Trophoblast cell (in vitro differentiated cells and primary cell): ENCODE measurements around the gene PARN.
A peak's percentile ranks its signal among the peaks of the same experiment; 100 is the strongest.

Source experiments
- DNase-seq, 2 donors: peaks; one replicate each; pipeline ENCODE4 v3.0.0-alpha.2; 2016
- H2AFZ ChIP-seq: 2 replicates; pipeline ENCODE4 v1.6.1; 2013; ENCODE audit warnings: low read length, moderate library complexity, mild to moderate bottlenecking; ENCODE audit not compliant: insufficient read depth, poor library complexity
- H2AK5ac ChIP-seq: 2 replicates; pipeline ENCODE4 v1.6.1; 2013; ENCODE audit warnings: mild to moderate bottlenecking, low read length
- H2BK120ac ChIP-seq: 2 replicates; pipeline ENCODE4 v1.6.1; 2013; ENCODE audit warnings: low read length, mild to moderate bottlenecking, moderate library complexity; ENCODE audit not compliant: insufficient read depth, poor library complexity
- H2BK12ac ChIP-seq: 2 replicates; pipeline ENCODE4 v1.6.1; 2013; ENCODE audit warnings: mild to moderate bottlenecking, low read length, moderate library complexity
- H2BK5ac ChIP-seq: 2 replicates; pipeline ENCODE4 v1.6.1; 2013; ENCODE audit warnings: low read length, low read depth, moderate library complexity, mild to moderate bottlenecking; ENCODE audit not compliant: poor library complexity
- H3K14ac ChIP-seq: 2 replicates; pipeline ENCODE4 v1.6.1; 2013; ENCODE audit warnings: mild to moderate bottlenecking, low read length
- H3K18ac ChIP-seq: 2 replicates; pipeline ENCODE4 v1.6.1; 2013; ENCODE audit warnings: mild to moderate bottlenecking, low read length
- H3K23ac ChIP-seq: 2 replicates; pipeline ENCODE4 v1.6.1; 2013; ENCODE audit warnings: low read length
- H3K27ac ChIP-seq: 2 replicates; pipeline ENCODE4 v1.5.1; 2013; ENCODE audit warnings: low read depth, mild to moderate bottlenecking, inconsistent platforms, low read length, moderate library complexity
- H3K27me3 ChIP-seq: 2 replicates; pipeline ENCODE4 v1.6.1; 2013; ENCODE audit warnings: inconsistent platforms, mild to moderate bottlenecking, low read length, moderate library complexity; ENCODE audit not compliant: insufficient read depth
- H3K36me3 ChIP-seq, 2 experiments: 1 replicate in 1 of 2; 2 replicates in 1 of 2; pipeline ENCODE4 v1.6.1; 2013; ENCODE audit warnings: low read length in 2 of 2, mild to moderate bottlenecking in 2 of 2, moderate library complexity in 1 of 2; ENCODE audit not compliant: insufficient read depth in 2 of 2, control insufficient read depth in 1 of 2
- H3K4ac ChIP-seq: 2 replicates; pipeline ENCODE4 v1.6.1; 2013; ENCODE audit warnings: low read depth, mild to moderate bottlenecking, low read length, moderate library complexity
- H3K4me1 ChIP-seq, 2 experiments: 1 replicate in 1 of 2; 2 replicates in 1 of 2; pipeline ENCODE4 v1.6.1; 2013; ENCODE audit warnings: low read length in 2 of 2, mild to moderate bottlenecking in 2 of 2, moderate library complexity in 1 of 2; ENCODE audit not compliant: insufficient read depth in 2 of 2, control insufficient read depth in 1 of 2
- H3K4me2 ChIP-seq: 2 replicates; pipeline ENCODE4 v1.6.1; 2013; ENCODE audit warnings: inconsistent platforms, mild to moderate bottlenecking, low read length, moderate library complexity
- H3K4me3 ChIP-seq: 2 replicates; pipeline ENCODE4 v1.5.1; 2013; ENCODE audit warnings: mild to moderate bottlenecking, low read depth, low read length, inconsistent platforms
- H3K79me1 ChIP-seq: one replicate; pipeline ENCODE4 v1.6.1; 2013; ENCODE audit warnings: low read length
- H3K79me2 ChIP-seq: 2 replicates; pipeline ENCODE4 v1.6.1; 2013; ENCODE audit warnings: low read length, mild to moderate bottlenecking; ENCODE audit not compliant: control insufficient read depth, insufficient read depth, poor library complexity
- H3K9ac ChIP-seq: 2 replicates; pipeline ENCODE4 v1.6.1; 2013; ENCODE audit warnings: mild to moderate bottlenecking, low read length
- H3K9me3 ChIP-seq: 2 replicates; pipeline ENCODE4 v1.6.1; 2013; ENCODE audit warnings: low read depth, mild to moderate bottlenecking, control low read depth, inconsistent platforms, low read length; ENCODE audit not compliant: insufficient read depth
- H4K12ac ChIP-seq: 2 replicates; pipeline ENCODE4 v1.6.1; 2013; ENCODE audit warnings: low read depth, mild to moderate bottlenecking, low read length, moderate library complexity
- H4K8ac ChIP-seq: 2 replicates; pipeline ENCODE4 v1.6.1; 2013; ENCODE audit warnings: low read depth, mild to moderate bottlenecking, low read length, moderate library complexity
- H4K91ac ChIP-seq: one replicate; pipeline ENCODE4 v1.6.1; 2013; ENCODE audit warnings: low read depth, mild to moderate bottlenecking, low read length, moderate library complexity
- WGBS: extraction: QIAGEN DNeasy Blood & Tissue Kit; methylation state at CpG from one replicate; pipeline ENCODE4 v1.1.7; 2013; ENCODE audit warnings: missing lambda C conversion rate; ENCODE audit not compliant: insufficient read length, insufficient coverage; ENCODE audit errors: extremely low coverage; 5-methylcytosine and 5-hydroxymethylcytosine counted together

Gene PARN

DNA sequence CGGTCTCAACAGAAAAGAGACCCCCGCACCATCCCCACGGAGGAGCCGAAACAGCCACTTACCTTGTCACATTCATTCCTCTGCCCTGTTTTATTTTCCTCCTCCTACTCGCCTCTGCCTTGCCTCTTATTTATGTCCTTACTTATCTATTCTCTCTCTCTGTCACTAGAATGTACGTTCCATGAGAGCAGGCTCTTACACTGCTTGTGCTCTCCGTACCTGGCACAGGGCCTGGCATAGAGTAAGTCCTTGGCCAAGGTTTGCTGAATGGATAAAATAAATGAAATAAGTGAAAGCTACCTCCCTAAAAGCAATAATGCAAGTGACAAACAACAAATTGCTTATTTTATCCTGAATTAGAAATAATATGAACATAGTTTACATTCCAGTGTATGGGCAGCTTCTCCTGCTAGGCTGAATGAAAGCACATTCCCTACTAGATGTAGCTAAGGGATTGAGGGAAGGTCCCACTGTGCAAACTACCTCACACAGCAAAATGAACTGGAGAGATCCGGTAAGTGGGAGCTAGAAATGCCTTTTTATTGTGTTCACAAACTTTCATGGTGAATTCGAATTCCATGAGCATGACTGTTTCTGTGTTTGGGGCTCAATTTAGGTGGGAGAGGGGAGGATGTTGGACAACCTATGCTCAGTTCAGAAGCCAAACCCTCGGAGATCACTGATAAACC, 173.1 kb downstream of the PARN start:
- Histone ChIP-seq H3K79me2 (no peaks in the 10 kb centered on the region), H3K27me3 (no peaks in the 10 kb centered on the region), H4K12ac (no peak overlapping the region), H2BK12ac (no peak overlapping the region), H2BK5ac (no peak overlapping the region), H3K9me3 (no peaks in the 10 kb centered on the region), H4K91ac (no peak overlapping the region), H4K8ac (no peak overlapping the region), H3K79me1 (no peaks in the 10 kb centered on the region), H3K4me3 (no peak overlapping the region), H2BK120ac (no peak overlapping the region), H3K4me2 (no peak overlapping the region), H3K4ac (no peak overlapping the region), H3K23ac (no peak overlapping the region), H3K36me3 (no peaks in the 10 kb centered on the region), H2AFZ (no peak overlapping the region), H3K4me1 (no peaks in the 10 kb centered on the region), H3K14ac (no peak overlapping the region), H3K27ac (no peak overlapping the region), H2AK5ac (no peak overlapping the region), H3K9ac (no peak overlapping the region), H3K18ac (no peak overlapping the region)
- DNase-seq = no peak
- WGBS = no CpG with 5 or more reads among the region's 10 CpGs

DNA sequence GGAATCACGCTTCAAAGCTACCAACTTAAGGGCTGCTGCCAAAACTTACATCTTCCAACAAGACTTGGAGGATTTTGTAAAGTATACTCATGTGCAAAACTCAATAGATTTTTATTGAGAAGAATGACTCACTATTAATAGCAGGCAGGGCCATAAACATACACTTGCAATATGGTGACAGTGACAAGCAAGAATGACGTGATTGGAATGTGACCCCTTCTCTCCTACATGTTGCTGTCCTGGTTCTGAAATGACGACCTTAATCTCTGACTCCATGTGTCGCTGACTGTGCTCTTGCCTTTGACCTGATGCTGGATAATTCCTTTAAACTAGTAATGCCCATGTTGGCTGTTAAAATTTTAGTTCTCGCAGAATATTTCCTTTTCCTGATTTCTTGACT, 174.5 kb downstream of the PARN start:
- Histone ChIP-seq H3K27me3 (no peaks in the 10 kb centered on the region), H4K8ac (no peak overlapping the region), H2BK120ac (no peak overlapping the region), H2AK5ac (no peak overlapping the region), H4K91ac (no peak overlapping the region), H3K14ac (no peak overlapping the region), H3K36me3 (no peaks in the 10 kb centered on the region), H3K4me2 (no peak overlapping the region), H3K18ac (no peak overlapping the region), H2AFZ (no peak overlapping the region), H3K27ac (no peak overlapping the region), H2BK5ac (no peak overlapping the region), H3K4ac (no peak overlapping the region), H2BK12ac (no peak overlapping the region), H3K4me3 (no peak overlapping the region), H3K23ac (no peak overlapping the region), H3K79me2 (no peaks in the 10 kb centered on the region), H3K9me3 (no peaks in the 10 kb centered on the region), H4K12ac (no peak overlapping the region), H3K9ac (no peak overlapping the region), H3K79me1 (no peaks in the 10 kb centered on the region), H3K4me1 (no peaks in the 10 kb centered on the region)
- WGBS = no CpG with 5 or more reads among the region's 5 CpGs
- peak in 1 of 2 donors; percentile 47 for DNase-seq

DNA sequence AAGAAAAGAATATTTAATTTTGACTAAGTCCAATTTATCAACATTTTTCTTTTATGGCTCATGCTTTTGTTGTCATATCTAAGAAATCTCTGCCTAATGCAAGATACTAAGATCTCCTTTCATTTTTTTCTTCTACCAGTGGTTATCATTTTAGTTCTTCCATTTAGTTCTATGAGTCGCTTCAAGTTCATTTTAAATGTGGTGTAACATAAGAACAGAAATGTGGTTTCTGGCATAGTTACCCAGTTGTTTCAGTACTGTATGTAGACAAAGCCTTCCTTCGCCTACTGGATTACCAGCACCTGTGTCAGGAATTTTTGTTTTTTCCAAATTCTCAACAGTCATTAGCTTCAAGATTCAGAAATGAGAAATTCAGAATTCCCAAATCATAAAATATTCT, 175.7 kb downstream of the PARN start:
- WGBS = no CpG with 5 or more reads among the region's 2 CpGs
- no peak overlapping the region for H3K27ac ChIP-seq
- H2BK12ac ChIP-seq = no peak overlapping the region
- H3K9me3 ChIP-seq = no peaks in the 10 kb centered on the region
- H4K8ac ChIP-seq = no peak overlapping the region
- H4K12ac ChIP-seq = no peak overlapping the region
- H2BK5ac ChIP-seq = no peak overlapping the region
- H3K14ac ChIP-seq = no peak overlapping the region
- H3K4me1 ChIP-seq = no peaks in the 10 kb centered on the region
- H2AFZ ChIP-seq = no peak overlapping the region
- no peaks in the 10 kb centered on the region for H3K79me1 ChIP-seq
- no peak overlapping the region for H3K4me3 ChIP-seq
- no peak overlapping the region for H3K9ac ChIP-seq
- no peaks in the 10 kb centered on the region for H3K36me3 ChIP-seq
- no peak overlapping the region for H3K4me2 ChIP-seq
- no peak for DNase-seq
- H2AK5ac ChIP-seq = no peak overlapping the region
- no peak overlapping the region for H2BK120ac ChIP-seq
- H3K4ac ChIP-seq = no peak overlapping the region
- no peaks in the 10 kb centered on the region for H3K79me2 ChIP-seq
- H4K91ac ChIP-seq = no peak overlapping the region
- no peaks in the 10 kb centered on the region for H3K27me3 ChIP-seq
- H3K18ac ChIP-seq = no peak overlapping the region
- no peak overlapping the region for H3K23ac ChIP-seq

DNA sequence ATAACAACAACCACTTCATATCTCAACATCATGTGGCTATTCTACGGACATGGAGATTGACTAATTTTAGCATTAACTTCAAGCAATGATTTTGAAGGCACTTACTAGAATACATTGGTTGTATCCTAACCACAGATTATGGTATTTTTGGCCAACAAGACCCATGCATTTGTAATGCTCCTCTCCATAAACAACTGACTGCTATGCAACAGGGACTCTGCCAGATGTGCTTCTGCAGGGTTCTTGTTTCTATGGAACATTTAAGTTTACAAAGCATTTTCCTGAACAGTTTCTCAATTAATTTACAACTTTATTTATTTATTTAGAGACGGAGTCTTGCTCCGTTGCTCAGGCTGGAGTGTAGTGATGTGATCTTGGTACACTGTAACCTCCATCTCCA, 178.0 kb downstream of the PARN start:
- Histone ChIP-seq H2BK120ac (no peak overlapping the region), H3K79me1 (no peaks in the 10 kb centered on the region), H4K91ac (no peak overlapping the region), H2BK5ac (no peak overlapping the region), H4K12ac (no peak overlapping the region), H3K9me3 (no peaks in the 10 kb centered on the region), H3K36me3 (no peaks in the 10 kb centered on the region), H3K27me3 (no peaks in the 10 kb centered on the region), H3K4ac (no peak overlapping the region), H3K9ac (no peak overlapping the region), H3K23ac (no peak overlapping the region), H3K4me1 (no peaks in the 10 kb centered on the region), H3K14ac (no peak overlapping the region), H3K27ac (no peak overlapping the region), H2BK12ac (no peak overlapping the region), H3K18ac (no peak overlapping the region), H3K79me2 (no peaks in the 10 kb centered on the region), H3K4me3 (no peak overlapping the region), H2AK5ac (no peak overlapping the region), H3K4me2 (no peak overlapping the region), H4K8ac (no peak overlapping the region), H2AFZ (no peak overlapping the region)
- DNase-seq = no peak
- WGBS = no CpG with 5 or more reads among the region's 3 CpGs
